Testis (tissue), 3 donors: ENCODE data around the gene FAN1. TPM values are rescaled to one million over a fixed set of nuclear protein-coding genes. Genes with fewer than 3 reads are reported as not detected.

Experiments used
- DNase-seq: peaks from one replicate; pipeline ENCODE4 v3.0.0-alpha.2; 2019
- H3K27ac ChIP-seq, 2 donors: fragments of 200-600 bp; sonication (generic); one replicate each; pipeline ENCODE4 v1.5.1; 2019
- H3K27me3 ChIP-seq: fragments of 200-600 bp; sonication (generic); one replicate; pipeline ENCODE4 v1.5.1; 2019
- H3K36me3 ChIP-seq: fragments of 200-600 bp; sonication (generic); one replicate; pipeline ENCODE4 v1.5.1; 2017; ENCODE audit warnings: low read depth; ENCODE audit errors: missing control alignments
- H3K4me1 ChIP-seq: fragments of 200-600 bp; sonication (generic); one replicate; pipeline ENCODE4 v1.5.1; 2019
- H3K4me3 ChIP-seq, 2 donors: fragments of 200-600 bp; sonication (generic); one replicate each; pipeline ENCODE4 v1.5.1; 2017 to 2019
- H3K9me3 ChIP-seq: fragments of 200-600 bp; sonication (generic); one replicate; pipeline ENCODE4 v1.5.1; 2017
- CTCF ChIP-seq, 3 experiments: fragments of 450-650 bp in 2 of 3; fragments of 200-600 bp in 1 of 3; sonication (generic) in 1 of 3; IDR thresholded peaks; one replicate each; pipeline ENCODE4 v1.5.1; 2016 to 2019; ENCODE audit warnings: antibody characterized with exemption in 3 of 3, mild to moderate bottlenecking in 2 of 3, moderate library complexity in 1 of 3
- POLR2A ChIP-seq: fragments of 450-650 bp; IDR thresholded peaks from one replicate; pipeline ENCODE4 v1.6.1; 2017; ENCODE audit warnings: antibody characterized with exemption, mild to moderate bottlenecking, moderate library complexity
- WGBS, 2 donors: methylation state at CpG; one replicate each; pipeline ENCODE4 v1.1.5; 2018; 5-methylcytosine and 5-hydroxymethylcytosine counted together
- intact Hi-C: fragments of 100-400 bp; cut with DNase I; formaldehyde crosslinking; loops from one replicate; pipeline ENCODE4 v1.15.1; 2023; ENCODE audit warnings: low total_unique reads
- polyA plus RNA-seq: library from polyadenylated mRNA; stranded (reverse); fragments of 350-450 nt; fragmentation: Illumina TruSeq; extraction: RNeasy Lipid Tissue Mini Kit (QIAGEN cat#74804); gene quantifications from one replicate; pipeline ENCODE4 v1.2.3, GENCODE V29; 2014; ENCODE audit warnings: low read depth, low replicate concordance; ENCODE audit not compliant: insufficient read depth
- small RNA-seq, 2 donors: library from RNA; depleted of rRNA; stranded (forward); fragments of <200 nt; gene quantifications; one replicate each; pipeline ENCODE3, GENCODE V24; 2016
- total RNA-seq, 2 donors: library from RNA; depleted of rRNA; stranded (reverse); fragments of >200 nt; gene quantifications; one replicate each; pipeline ENCODE4 v1.2.3, GENCODE V29; 2016

The FAN1 gene
- total and polyA plus RNA-seq, 3 donors from 2014 or later, result 22.5 to 29.1 (median 24.0) TPM

- peak overlapping the region; percentile 93 to 95 for H3K27ac ChIP-seq
- H3K4me3 ChIP-seq, result peak overlapping the region; percentile 87 to 99
- intact Hi-C loops, result loop anchor here (10.0 kb wide), 1 partner anchor 492 kb away; no protein-coding TSS in a partner anchor
- TF ChIP-seq POLR2A (no peak), CTCF (IDR thresholded peaks at IDR 0.05) (no peak)
- DNase-seq, result no peak
- no peaks in the 10 kb centered on the region for H3K9me3 ChIP-seq
- 49 to 54% methylated on average over 7 of the region's 7 CpGs for WGBS, 2 donors
- no peaks in the 10 kb centered on the region for H3K36me3 ChIP-seq
- no peaks in the 10 kb centered on the region for H3K27me3 ChIP-seq
- H3K4me1 ChIP-seq, result peaks cover 10% of the 10 kb centered on the region
Observed at GRCh38 chr15:30992249-30992864, 88.6 kb downstream of the FAN1 start.

Small RNA genes within 50 kb of the gene (small RNA-seq; reads per million reads assigned to genes)
- gene RNU6-466P, result 0 reads per million in 2 donors

Other genes with a start within 250 kb of the FAN1 start
- 10 to 100 TPM; 35.4 to 36.6 TPM for gene MTMR10, start 87.7 kb downstream of the FAN1 start, total RNA-seq
- gene MTMR10, start 87.7 kb downstream of the FAN1 start, polyA plus RNA-seq, result 27.0 TPM
- 1 to 10 TPM; 3.6 to 4.4 TPM for gene TRPM1, start 197.8 kb downstream of the FAN1 start, total RNA-seq
- 4.4 TPM for gene TRPM1, start 197.8 kb downstream of the FAN1 start, polyA plus RNA-seq